WERI-Rb-1 (cell line): ENCODE results near the gene PALM.
"Not testable (repeated sequence)": the region's sequence is repeated elsewhere in the genome, so short reads cannot be mapped to it uniquely, and the experiment has no call there.

Experiments
- DNase-seq: peaks from one replicate; pipeline ENCODE4 v3.0.0-alpha.2; 2020
- H3K27ac ChIP-seq: fragments of 250-450 bp; sonication (Bioruptor Pico); 2 replicates; pipeline ENCODE4 v1.5.1; 2020; ENCODE audit warnings: mild to moderate bottlenecking, moderate library complexity
- H3K27me3 ChIP-seq: fragments of 250-450 bp; sonication (Bioruptor Pico); 2 replicates; pipeline ENCODE4 v1.5.1; 2021; ENCODE audit warnings: mild to moderate bottlenecking, low read depth, moderate library complexity; ENCODE audit not compliant: insufficient read depth, severe bottlenecking
- H3K36me3 ChIP-seq: fragments of 250-450 bp; sonication (Bioruptor Pico); 2 replicates; pipeline ENCODE4 v1.5.1; 2020; ENCODE audit warnings: mild to moderate bottlenecking, moderate library complexity
- H3K4me3 ChIP-seq: 2 replicates; pipeline ENCODE4 v1.5.1; 2011; ENCODE audit warnings: low read depth, mild to moderate bottlenecking, control low read depth, low read length
- H3K9me3 ChIP-seq: fragments of 250-450 bp; sonication (Bioruptor Pico); 2 replicates; pipeline ENCODE4 v1.5.1; 2021; ENCODE audit warnings: mild to moderate bottlenecking, moderate library complexity; ENCODE audit not compliant: severe bottlenecking
- TF ChIP-seq, protein P1 (sequence below): IDR thresholded peaks from 2 replicates; pipeline ENCODE4 v1.5.1; 2011; ENCODE audit warnings: low read depth, mild to moderate bottlenecking, control low read depth, inconsistent platforms, low read length

PALM gene

DNA sequence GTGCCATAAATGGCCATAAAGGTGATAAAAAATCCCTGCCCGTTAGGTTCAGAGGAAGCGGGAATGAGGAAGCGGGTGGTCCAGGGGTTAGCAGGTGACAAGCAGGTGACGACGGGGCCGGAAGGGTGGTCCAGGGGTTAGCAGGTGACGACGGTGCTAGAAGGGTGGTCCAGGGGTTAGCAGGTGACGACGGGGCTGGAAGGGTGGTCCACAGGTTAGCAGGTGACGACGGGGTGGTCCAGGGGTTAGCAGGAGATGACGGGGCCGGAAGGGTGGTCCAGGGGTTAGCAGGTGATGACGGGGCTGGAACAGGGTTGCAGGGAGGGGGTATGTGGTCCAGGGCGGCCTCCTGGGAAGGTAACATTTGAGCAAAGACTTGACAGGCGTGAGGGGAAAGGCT lies 19.7 kb upstream of the PALM start:
- Histone ChIP-seq H3K27ac (no peak overlapping the region), H3K36me3 (no peaks in the 10 kb centered on the region), H3K27me3 (no peaks in the 10 kb centered on the region), H3K4me3 (no peak overlapping the region), H3K9me3 (peaks cover 3% of the 10 kb centered on the region)
- TF ChIP-seq, protein P1, sequence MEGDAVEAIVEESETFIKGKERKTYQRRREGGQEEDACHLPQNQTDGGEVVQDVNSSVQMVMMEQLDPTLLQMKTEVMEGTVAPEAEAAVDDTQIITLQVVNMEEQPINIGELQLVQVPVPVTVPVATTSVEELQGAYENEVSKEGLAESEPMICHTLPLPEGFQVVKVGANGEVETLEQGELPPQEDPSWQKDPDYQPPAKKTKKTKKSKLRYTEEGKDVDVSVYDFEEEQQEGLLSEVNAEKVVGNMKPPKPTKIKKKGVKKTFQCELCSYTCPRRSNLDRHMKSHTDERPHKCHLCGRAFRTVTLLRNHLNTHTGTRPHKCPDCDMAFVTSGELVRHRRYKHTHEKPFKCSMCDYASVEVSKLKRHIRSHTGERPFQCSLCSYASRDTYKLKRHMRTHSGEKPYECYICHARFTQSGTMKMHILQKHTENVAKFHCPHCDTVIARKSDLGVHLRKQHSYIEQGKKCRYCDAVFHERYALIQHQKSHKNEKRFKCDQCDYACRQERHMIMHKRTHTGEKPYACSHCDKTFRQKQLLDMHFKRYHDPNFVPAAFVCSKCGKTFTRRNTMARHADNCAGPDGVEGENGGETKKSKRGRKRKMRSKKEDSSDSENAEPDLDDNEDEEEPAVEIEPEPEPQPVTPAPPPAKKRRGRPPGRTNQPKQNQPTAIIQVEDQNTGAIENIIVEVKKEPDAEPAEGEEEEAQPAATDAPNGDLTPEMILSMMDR = no peak
- no peak for DNase-seq

DNA sequence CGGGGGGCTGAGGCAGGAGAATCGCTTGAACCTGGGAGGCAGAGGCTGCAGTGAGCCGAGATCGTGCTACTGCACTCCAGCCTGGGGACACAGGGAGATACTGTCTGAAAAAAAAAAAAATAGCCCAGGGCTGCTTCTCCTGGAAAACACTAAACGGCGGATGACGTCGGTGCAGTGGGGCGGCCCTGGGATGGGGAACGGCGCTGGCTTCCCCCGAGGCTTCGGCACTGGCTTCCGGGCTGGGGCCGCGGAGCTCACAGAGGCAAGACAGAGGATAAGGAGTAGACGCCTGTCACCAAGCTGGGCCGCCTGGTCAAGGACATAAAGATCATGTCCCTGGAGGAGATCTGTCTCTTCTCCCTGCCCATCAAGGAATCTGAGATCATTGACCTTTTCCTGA lies 18.5 kb upstream of the PALM start:
- Histone ChIP-seq H3K27ac (no peak overlapping the region), H3K4me3 (no peak overlapping the region), H3K27me3 (no peaks in the 10 kb centered on the region), H3K9me3 (peaks cover 3% of the 10 kb centered on the region), H3K36me3 (no peaks in the 10 kb centered on the region)
- no peak for DNase-seq
- TF ChIP-seq, protein P1 = no peak

DNA sequence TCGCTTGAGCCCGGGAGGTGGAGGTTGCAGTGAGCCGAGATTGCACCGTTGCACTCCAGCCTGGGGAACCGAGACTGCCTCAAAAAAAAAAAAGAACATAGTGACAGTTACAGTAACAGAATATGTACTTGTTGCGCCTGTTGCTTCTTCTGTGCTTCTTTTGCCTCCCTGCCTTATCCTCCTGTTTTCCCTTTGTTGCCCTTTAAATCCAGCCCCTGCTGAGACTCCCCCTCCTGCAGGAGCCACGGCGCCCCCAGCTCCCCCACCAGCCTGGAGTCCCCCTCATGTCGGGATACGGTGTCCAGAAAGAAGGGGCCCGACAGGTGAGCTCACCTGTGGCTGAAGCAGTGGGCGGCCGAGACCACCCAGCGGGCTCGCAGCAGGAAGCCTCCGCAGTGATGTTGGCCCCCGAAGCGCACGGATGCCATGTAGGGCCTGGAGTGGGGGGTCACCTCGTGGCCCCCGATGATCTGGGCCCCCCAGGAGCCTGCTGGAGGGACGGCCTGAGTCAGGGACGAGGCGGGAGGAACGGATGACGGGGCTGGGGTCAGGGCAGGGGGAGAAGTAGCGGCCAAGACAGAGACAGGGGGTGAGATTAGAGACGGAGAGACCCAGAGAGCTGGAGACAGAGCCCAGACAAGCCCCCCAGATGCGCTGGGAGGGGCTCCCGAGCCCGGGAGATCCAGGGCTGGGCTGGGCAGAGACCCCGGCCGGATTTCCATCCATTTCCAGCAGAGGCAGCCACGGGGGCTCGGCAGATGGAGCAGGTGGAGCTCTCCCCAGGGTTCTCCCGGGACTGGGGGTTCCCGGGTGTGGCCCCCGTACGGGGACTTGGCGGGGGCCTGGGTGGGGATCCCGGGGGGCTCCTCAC lies 14.0 kb upstream of the PALM start:
- no peaks in the 10 kb centered on the region for H3K27me3 ChIP-seq
- H3K4me3 ChIP-seq = no peak overlapping the region
- TF ChIP-seq, protein P1 = no peak
- H3K27ac ChIP-seq = no peak overlapping the region
- DNase-seq = no peak
- no peaks in the 10 kb centered on the region for H3K36me3 ChIP-seq
- H3K9me3 ChIP-seq = no peaks in the 10 kb centered on the region

DNA sequence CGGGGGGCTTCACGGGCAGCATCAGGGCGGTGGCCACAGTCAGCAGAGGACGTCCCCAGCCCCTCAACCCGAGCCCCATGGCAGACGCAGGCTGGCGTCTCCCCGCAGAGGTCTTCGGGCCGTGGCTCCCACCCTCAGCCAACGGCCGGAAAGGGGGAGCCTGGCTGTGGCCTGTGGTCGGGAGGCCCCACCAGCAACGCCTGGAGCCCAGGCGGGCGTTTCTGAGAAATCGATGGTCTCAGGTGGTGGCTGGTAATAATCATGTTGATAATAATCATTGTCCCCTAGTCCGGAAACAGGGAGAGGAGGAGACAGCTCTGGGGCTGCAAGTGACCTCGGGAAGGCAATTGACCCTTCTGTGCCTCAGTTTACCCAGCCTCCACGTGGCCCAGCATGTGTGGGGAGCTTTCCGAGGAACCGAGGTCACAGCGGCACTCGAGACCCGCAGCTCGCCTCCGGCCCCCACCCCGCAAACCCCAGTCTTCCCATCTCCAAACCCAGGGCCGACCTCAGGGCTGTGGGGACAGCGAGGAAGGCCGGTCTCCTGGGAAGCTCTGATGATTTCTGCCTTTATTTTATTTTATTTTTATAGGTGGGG lies 13.3 kb upstream of the PALM start, which contains the start of gene PRSS57:
Gene PRSS57 (minus strand): TSS at position 101 of the 598 bp plus-strand sequence. CDS start 22 bp downstream, at position 79.
- H3K36me3 ChIP-seq = no peaks in the 10 kb centered on the region
- H3K9me3 ChIP-seq = no peaks in the 10 kb centered on the region
- no peak for DNase-seq
- TF ChIP-seq, protein P1 = no peak
- no peaks in the 10 kb centered on the region for H3K27me3 ChIP-seq
- H3K27ac ChIP-seq = no peak within 1 kb of the TSS
- no peak within 1 kb of the TSS for H3K4me3 ChIP-seq

DNA sequence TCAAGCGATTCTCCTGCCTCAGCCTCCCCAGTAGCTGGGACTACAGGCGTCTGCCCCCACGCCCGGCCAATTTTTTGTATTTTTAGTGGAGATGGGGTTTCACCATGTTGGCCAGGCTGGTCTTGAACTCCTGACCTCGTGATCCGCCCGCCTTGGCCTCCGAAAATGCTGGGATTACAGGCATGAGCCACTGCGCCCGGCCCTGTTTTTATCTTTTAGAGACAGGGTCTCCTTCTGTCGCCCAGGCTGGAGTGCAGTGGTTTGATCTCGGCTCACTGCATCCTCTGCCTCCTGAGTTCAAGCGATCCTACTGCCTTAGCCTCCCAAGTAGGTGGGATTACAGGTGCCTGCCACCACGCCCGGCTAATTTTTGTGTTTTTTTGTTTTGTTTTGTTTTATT lies 10.2 kb upstream of the PALM start:
- not testable (repeated sequence) for H3K27me3 ChIP-seq, H3K9me3 ChIP-seq, H3K4me3 ChIP-seq, H3K27ac ChIP-seq, DNase-seq, H3K36me3 ChIP-seq

DNA sequence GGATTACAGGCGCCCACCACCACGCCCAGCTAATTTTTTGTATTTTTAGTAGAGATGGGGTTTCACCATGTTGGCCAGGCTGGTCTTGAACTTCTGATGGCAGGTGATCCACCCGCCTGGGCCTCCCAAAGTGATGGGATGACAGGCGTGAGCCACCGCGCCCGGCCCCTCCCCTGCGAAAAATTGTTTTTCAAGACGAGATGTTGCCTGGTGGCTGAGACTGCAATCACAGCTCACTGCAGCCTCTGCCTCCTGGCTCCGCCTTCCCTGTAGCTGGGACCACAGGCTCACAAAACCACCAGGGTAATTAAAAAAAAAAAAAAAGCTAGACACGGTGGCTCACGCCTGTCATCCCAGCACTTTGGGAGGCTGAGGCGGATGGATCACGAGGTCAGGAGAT lies 8.8 kb upstream of the PALM start:
- not testable (repeated sequence) for H3K27me3 ChIP-seq, H3K9me3 ChIP-seq, H3K4me3 ChIP-seq, DNase-seq, H3K27ac ChIP-seq, H3K36me3 ChIP-seq

DNA sequence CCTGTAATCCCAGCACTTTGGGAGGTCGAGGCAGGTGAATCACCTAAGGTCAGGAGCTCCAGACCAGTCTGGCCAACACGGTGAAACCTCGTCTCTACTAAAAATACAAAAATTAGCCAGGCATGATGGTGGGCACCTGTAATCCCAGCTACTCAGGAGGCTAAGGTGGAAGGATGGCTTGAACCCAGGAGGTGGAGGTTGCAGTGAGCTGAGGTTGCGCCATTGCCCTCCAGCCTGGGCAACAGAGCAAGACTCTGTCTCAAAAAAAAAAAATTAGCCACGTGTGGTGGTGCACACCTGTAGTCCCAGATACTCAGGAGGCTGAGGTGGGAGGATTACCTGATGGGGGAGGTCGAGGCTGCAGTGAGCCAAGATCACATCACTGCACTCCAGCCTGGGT lies 5.9 kb upstream of the PALM start:
- H3K4me3 ChIP-seq, H3K27me3 ChIP-seq, H3K36me3 ChIP-seq, H3K27ac ChIP-seq, DNase-seq, H3K9me3 ChIP-seq: not testable (repeated sequence)
